HL-60 (cell line): ENCODE results near the gene EP400.

Source experiments
- POLR2AphosphoS5 ChIP-seq: IDR thresholded peaks from 2 replicates; pipeline ENCODE4 v1.6.1; 2012; ENCODE audit warnings: low read depth
- TF ChIP-seq, protein P1 (sequence below): IDR thresholded peaks from 2 replicates; pipeline ENCODE4 v1.6.1; 2012; ENCODE audit warnings: low read depth; ENCODE audit not compliant: insufficient replicate concordance
- TF ChIP-seq, protein P2 (sequence below): IDR thresholded peaks from one replicate; pipeline ENCODE4 v1.5.1; 2011; ENCODE audit warnings: low read length, control low read depth, inconsistent platforms; ENCODE audit not compliant: insufficient read depth

DNA sequence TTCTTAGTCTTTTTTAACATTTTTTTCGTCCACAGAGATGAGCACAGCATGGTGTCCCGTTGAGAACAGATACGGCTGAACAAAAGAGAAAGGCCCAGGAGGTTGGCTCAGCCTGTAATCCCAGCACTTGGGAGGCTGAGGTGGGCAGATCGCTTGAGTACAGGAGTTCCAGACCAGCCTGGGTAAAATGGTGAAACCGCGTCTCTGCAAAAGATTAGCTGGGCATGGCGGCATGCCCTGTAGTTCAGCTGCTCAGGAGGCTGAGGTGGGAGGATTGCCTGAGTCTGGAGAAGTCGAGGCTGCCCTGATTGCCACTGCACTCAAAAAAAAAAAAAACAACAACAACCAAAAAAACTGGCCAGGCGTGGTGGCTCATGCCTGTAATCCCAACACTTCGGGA lies 5.9 kb upstream of the EP400 start:
- TF ChIP-seq, protein P1, sequence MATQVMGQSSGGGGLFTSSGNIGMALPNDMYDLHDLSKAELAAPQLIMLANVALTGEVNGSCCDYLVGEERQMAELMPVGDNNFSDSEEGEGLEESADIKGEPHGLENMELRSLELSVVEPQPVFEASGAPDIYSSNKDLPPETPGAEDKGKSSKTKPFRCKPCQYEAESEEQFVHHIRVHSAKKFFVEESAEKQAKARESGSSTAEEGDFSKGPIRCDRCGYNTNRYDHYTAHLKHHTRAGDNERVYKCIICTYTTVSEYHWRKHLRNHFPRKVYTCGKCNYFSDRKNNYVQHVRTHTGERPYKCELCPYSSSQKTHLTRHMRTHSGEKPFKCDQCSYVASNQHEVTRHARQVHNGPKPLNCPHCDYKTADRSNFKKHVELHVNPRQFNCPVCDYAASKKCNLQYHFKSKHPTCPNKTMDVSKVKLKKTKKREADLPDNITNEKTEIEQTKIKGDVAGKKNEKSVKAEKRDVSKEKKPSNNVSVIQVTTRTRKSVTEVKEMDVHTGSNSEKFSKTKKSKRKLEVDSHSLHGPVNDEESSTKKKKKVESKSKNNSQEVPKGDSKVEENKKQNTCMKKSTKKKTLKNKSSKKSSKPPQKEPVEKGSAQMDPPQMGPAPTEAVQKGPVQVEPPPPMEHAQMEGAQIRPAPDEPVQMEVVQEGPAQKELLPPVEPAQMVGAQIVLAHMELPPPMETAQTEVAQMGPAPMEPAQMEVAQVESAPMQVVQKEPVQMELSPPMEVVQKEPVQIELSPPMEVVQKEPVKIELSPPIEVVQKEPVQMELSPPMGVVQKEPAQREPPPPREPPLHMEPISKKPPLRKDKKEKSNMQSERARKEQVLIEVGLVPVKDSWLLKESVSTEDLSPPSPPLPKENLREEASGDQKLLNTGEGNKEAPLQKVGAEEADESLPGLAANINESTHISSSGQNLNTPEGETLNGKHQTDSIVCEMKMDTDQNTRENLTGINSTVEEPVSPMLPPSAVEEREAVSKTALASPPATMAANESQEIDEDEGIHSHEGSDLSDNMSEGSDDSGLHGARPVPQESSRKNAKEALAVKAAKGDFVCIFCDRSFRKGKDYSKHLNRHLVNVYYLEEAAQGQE: no peak
- TF ChIP-seq, protein P2, sequence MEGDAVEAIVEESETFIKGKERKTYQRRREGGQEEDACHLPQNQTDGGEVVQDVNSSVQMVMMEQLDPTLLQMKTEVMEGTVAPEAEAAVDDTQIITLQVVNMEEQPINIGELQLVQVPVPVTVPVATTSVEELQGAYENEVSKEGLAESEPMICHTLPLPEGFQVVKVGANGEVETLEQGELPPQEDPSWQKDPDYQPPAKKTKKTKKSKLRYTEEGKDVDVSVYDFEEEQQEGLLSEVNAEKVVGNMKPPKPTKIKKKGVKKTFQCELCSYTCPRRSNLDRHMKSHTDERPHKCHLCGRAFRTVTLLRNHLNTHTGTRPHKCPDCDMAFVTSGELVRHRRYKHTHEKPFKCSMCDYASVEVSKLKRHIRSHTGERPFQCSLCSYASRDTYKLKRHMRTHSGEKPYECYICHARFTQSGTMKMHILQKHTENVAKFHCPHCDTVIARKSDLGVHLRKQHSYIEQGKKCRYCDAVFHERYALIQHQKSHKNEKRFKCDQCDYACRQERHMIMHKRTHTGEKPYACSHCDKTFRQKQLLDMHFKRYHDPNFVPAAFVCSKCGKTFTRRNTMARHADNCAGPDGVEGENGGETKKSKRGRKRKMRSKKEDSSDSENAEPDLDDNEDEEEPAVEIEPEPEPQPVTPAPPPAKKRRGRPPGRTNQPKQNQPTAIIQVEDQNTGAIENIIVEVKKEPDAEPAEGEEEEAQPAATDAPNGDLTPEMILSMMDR: no peak
- TF ChIP-seq POLR2AphosphoS5: no peak
